GM21447 (cell line): ENCODE measurements around the gene SPSB2.
"Not testable (repeated sequence)": the region's sequence is repeated elsewhere in the genome, so short reads cannot be mapped to it uniquely, and the experiment has no call there.

Experiments used
- ATAC-seq: cut with Tn5 transposase; IDR thresholded peaks from one replicate; pipeline ENCODE4 v1.9.1; 2021; ENCODE audit not compliant: unreplicated experiment

SPSB2 gene

DNA sequence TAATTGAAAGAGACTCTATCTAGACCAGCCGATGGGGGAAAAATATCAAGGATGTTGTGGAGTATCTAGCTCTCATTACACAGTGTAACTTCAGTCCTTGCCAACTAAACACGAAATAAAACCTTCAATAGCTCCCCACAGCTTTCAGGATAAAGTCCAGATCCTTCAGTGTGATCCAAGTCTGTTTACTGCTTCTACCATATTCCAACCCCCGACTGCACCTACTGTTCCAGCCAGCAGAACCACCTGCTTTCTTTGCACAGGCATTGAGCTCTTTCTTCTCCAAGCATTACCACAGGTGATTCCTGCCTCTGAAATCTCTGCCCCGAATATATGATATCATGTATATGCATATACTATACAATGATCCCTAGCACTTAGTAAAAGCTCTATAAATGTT, 29.3 kb upstream of the SPSB2 start:
- ATAC-seq: no peak

DNA sequence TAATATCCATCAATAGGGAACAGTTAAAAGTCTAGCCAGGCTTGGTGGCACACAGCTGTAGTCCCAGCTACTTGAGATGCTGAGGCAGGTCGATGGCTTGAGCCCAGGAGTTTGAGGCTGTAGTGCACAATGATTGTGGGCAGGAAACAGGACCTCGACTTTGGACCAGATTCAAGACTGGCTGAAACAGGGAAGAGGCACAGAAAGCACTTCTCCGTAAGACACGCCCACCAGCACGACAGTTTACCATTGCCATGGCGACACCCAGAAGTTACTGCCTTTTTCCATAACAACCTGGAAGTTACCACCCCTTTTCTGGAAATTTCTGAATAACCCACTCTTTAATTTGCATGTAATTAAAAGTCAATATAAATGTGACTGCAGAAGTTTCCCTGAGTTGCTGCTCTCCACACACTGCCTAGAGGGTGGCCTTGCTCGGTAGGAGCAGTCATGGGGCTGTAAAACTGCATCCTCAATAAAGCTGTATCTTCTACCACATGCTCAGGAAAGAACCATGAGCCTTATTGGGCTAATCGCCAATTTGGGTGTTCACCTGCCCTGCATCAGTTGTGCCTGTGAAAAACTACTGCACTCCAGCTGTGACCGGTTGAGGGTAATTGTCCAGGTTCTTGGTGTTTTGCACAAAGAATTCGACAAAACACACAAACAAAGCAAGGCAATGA, 26.9 kb upstream of the SPSB2 start:
- no peak for ATAC-seq

DNA sequence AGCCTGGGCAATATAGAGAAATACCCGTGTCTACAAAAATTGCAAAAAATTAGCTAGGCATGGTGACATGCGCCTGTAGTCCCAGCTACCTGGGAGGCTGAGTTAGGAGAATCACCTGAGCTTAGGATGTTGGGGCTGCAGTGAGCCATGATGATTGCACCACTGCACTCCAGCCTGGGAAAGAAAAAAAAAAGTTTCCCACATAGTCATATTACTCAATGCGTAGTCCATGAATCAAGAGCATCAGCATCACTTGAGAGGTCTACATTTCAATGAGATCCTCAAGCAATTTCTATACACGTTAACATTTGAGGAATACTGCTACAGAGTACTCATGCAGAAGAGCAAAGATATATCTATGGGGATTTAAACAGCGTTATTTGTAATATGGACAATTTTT, 26.3 kb upstream of the SPSB2 start:
- no peak for ATAC-seq

DNA sequence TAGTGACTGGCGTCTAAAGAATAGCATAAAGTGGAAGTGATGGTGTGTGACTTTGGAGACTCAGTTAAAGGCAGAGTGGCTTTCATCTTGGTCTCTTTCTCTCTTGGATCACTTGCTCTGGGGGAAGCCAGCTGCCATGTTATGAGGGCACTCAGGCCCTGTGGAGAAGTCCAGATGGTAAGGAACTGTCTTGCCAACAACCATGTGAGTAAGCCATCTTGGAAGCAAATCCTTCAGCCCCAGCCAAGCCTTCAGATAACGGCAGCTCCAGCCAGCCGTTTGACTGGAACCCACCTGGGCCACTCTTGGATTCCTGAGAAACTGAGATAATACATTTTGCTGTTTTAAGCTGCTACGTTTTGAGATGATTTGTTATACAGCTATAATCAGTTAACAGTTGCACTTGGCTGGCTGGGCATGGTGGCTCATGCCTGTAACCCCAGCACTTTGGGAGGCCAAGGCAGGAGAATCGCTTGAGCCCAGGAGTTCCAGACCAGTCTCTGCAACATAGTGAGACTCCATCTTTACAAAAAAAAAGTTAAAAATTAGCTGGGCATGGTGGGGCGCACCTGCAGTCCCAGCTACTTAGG, 23.8 kb upstream of the SPSB2 start:
- ATAC-seq: no peak

DNA sequence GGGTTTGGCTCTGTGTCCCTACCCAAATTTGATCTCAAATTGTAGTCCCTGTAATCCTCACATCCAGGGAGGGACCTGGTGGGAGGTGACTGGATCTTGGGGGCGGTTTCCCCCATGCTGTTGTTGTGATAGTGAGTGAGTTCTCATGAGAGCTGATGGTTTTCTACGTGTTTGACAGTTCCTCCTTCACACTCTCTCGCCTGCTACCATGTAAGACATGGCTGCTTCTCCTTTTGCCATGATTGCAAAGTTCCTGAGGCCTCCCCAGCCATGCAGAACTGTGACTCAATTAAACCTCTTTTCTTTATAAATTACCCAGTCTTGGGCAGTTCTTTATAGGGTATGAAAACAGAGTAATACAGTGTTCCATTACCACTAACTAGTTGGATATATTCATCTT, 21.2 kb upstream of the SPSB2 start:
- ATAC-seq: no peak

DNA sequence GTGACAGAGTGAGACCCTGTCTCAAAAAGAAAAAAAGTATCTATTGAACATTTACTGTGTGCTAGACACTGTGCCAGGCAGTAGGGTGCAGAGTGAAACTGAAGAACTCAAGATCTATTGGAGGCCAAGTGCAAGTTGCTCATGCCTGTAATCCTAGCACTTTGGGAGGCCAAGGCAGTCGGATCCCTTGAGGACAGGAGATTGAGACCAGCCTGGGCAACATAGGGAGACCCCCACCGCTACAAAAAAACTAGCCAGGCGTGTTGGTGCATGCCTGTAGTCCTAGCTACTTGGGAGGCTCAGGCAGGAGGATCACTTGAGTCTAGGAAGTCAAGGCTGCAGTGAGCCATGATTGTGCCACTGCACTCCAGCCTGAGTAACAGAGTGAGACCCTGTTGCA, 19.6 kb upstream of the SPSB2 start:
- not testable (repeated sequence) for ATAC-seq

DNA sequence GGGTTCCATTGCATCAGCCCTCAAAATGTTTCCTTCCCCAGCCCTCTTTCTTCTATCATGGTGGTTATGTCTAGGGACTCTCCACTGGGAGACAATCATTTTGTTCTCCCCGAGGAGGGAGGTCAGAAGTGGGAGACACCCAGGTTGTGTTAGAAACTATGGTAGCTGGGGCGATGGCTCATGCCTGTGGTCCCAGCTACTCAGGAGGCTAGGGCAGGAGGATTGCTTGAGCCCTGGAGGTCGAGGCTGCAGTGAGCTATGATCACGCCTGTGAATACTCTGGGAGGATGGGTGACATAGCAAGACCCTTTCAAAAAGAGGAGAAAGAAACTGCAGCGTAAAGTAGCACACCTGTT, 18.5 kb upstream of the SPSB2 start:
- ATAC-seq: no peak

DNA sequence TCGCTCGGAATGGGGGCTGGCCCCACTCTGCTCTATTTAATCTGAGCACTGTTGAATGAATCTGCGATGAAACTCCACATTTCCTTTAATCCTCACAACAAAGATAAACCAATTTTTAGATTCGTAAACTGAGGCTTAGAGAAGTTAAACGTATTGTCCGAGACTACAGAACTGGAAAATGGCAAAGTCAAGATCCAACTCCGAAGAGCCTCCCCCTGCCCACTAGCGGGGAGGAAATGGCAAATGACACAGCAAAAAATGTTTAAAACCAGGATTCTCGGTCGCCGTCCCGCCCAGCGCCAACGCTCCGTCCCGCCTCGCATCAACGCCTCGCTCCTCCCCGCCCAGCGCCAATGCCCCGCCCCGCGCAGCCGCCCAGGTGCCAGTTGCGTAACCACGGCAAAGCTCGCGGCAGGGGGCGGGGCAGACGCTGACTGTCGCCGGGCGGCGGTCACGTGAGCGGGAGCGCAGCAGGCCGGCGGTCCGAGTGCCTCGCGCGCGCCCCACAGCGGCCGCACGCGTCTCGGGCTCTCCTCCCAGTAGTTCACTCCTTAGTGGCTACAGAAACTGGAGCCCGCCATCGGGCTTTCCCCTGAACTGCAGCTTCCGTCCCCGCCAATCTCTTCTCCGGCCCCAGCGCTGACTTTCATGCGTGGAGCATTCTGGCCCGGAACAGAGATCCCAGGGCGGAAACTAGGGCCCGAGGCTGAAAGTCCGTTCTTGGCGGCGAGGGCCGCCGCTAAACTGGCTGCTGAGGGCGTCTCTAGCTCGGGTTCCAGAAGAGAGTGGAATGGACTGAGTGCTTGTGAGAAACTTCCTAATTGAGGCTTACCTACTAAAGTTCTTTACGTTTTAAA, 17.9 kb upstream of the SPSB2 start:
- peak; percentile 92 for ATAC-seq

DNA sequence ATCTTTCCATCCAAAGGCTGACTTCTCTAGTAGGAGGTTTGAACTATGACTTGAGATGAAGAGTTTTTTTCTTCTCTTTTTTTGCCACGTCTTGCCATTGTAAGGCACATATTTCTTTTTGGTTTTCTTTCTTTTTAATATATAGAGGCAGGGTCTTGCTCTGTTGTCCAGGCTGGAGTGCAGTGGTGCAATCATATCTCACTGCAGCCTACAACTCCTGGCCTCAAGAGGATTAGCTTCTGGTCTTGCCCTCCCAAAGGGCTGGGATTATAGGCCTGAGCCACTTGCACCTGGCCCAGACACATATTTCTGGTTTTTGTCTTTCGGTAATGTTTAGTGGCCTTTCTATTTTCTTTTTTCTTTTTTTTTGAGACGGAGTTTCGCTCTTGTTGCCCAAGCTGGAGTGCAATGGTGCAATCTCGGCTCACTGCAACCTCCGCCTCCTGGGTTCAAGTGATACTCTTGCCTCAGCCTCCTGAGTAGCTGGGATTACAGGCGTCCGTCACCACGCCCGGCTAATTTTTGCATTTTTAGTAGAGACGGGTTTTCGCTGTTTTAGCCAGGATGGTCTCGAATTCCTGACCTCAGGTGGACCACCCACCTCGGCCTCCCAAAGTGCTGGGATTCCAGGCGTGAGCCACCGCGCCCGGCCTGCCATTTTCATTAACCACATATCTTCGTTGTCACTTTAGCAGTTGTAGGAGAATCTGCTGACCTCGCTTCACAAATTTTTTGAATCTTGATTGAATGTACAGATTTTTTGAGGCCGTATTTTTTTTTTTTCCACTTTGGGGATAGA, 16.9 kb upstream of the SPSB2 start:
- ATAC-seq: not testable (repeated sequence)

DNA sequence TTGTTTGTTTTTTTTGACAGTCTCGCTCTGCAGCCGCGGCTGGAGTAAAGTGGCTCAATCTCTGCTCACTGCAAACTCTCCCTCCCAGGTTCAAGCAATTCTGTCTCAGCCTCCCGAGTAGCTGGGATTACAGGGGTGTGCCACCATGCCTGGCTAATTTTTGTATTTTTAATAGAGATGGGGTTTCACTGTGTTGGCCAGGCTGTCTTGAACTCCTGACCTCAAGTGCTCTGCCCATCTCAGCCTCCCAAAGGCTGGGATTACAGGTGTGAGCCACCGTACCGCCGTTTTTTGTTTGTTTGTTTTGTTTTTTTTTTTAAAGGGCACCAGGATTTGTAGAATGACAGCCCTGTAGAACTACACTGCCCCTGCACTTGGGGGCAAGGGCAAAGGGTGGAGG, 15.7 kb upstream of the SPSB2 start:
- ATAC-seq: not testable (repeated sequence)

DNA sequence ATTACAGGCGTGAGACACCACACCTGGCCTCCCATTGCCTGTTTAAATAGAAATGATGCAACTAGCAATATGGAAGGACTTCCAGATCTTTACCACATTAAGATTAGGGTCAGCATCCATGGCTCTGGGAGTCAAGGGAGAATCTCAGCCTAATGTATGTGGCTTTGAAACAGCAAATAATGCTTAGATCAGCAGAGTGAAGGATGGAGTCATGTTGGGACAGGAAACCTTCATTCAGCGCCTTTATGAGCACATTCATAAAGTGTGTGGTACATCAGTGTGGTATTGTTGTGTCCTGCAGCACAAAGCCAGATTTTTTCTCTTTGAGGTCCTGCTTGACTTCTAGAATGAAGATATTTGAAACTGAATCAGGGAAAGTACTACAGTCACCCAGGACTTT, 15.3 kb upstream of the SPSB2 start:
- ATAC-seq: no peak

DNA sequence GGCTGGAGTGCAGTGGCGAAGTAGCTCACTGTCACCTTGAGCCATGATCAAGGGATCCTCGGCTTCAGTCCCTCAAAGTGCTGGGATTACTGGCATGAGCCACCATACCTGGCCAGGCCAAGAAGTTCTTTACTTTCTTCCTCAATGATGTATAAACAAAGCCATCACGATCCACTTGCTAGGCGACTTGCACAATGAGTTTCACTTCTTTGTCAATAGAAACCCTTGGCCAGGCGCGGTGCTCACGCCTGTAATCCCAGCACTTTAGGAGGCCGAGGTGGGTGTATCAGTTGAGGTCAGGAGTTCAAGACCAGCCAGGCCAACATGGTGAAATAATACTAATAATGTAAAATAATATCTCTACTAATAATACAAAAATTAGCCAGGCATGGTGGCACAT, 14.4 kb upstream of the SPSB2 start:
- no peak for ATAC-seq

DNA sequence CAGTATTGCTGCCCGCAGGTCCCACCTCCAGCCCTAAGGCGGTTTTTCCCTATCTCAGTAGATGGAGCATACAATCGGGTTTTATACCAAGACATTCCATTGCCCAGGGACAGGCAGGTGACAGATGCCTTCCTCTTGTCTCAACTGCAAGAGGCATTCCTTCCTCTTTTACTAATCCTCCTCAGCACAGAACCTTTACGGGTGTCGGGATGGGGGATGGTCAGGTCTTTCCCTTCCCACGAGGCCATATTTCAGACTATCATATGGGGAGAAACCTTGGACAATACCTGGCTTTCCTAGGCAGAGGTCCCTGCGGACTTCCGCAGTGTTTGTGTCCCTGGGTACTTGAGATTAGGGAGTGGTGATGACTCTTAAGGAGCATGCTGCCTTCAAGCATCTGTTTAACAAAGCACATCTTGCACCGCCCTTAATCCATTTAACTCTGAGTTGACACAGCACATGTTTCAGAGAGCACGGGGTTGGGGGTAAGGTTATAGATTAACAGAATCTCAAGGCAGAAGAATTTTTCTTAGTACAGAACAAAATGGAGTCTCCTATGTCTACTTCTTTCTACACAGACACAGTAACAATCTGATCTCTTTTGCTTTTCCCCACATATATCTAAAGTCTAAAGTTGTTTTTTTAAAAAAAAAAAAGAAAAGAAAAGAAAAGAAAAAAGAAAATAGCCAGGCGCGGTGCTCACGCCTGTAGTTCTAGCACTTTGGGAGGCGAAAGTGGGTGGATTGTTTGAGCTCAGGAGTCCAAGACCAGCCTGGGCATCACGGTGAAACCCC, 13.3 kb upstream of the SPSB2 start:
- not testable (repeated sequence) for ATAC-seq

DNA sequence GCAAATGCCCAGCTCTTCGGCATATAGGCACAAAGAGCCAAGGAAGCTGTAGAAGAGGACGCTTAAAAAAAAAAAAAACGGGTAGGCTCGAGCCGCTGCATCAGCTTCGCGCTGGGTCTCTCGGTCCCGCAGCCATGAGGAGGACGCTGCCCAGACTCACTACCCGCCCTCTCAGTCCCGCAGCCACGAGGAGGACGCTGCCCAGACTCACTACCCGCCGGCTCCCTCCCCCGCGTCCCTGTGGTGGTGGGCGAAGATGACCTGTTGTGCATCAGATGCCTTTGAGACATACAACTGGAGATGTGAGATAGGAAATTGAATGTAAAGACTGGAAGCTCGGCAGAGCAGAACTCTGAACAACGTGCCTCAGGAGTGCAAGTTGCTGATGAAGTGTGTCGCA, 11.4 kb upstream of the SPSB2 start:
- ATAC-seq: no peak

DNA sequence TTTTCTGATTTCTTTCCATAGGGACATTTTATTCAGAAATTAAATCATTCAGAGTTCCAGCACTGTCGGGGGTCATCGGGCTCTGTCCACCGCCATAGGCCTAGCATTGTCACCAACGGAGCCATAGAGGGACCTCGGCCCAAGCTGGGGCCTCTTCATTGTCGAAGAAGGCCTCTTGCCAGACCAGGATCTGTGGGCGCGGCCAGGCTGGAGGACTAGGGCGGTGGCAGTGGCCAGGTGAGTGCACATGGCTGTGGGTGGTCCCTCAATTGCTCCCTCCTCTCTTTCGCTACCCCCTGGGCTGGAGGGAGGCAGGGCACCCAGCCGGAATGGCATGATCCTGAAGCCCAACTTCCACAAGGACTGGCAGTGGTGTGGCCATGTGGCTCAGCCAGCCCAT, 10.6 kb upstream of the SPSB2 start:
- no peak for ATAC-seq

DNA sequence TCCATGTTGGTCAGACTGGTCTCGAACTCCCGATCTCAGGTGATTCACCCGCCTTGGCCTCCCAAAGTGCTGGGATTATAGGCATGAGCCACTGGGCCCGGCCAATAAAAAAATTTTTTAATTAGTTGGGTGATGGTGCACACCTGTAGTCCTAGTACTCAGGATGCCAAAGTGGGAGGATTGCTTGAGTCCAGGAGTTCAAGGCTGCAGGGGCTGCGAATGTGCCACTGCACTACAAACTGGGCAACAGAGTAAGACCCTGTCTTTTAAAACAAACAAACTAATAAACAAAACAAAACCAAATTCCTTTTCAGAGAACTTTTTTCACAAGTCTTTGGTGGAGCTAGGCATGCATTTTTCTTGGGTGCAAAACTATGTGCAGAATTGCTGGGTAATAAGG, 10.1 kb upstream of the SPSB2 start:
- no peak for ATAC-seq

DNA sequence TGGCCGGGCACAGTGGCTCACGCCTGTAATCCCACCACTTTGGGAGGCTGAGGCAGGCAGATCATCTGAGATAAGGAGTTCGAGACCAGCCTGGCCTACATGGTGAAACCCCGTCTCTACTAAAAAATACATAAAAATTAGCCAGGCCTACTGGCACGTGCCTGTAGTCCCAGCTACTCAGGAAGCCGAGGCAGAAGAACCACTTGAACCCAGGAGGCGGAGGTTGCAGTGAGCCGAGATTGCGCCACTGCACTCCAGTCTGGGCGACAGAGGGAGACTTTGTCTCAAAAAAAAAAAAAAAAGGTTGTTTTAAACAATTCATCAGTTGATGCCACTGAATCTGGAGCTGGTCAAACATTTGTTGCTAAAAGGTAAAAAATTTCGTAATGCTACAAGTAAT, 6.7 kb upstream of the SPSB2 start:
- ATAC-seq: not testable (repeated sequence)

DNA sequence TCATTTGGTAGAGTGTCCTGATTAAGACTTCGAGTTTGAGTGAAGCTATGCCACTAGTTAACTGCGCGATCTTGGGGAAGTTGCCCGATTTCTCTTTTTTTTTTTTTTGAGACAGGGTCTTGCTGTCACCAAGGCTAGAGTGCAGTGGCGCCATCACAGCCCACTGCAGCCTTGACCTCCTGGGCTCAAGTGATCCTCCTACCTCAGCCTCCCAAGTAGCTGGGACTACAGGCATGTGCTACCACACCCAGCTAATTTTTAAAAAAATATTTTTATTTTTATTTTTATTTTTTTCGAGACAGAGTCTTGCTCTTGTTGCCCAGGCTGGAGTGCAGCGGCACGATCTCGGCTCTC, 889 bp upstream of the SPSB2 start:
- not testable (repeated sequence) for ATAC-seq

DNA sequence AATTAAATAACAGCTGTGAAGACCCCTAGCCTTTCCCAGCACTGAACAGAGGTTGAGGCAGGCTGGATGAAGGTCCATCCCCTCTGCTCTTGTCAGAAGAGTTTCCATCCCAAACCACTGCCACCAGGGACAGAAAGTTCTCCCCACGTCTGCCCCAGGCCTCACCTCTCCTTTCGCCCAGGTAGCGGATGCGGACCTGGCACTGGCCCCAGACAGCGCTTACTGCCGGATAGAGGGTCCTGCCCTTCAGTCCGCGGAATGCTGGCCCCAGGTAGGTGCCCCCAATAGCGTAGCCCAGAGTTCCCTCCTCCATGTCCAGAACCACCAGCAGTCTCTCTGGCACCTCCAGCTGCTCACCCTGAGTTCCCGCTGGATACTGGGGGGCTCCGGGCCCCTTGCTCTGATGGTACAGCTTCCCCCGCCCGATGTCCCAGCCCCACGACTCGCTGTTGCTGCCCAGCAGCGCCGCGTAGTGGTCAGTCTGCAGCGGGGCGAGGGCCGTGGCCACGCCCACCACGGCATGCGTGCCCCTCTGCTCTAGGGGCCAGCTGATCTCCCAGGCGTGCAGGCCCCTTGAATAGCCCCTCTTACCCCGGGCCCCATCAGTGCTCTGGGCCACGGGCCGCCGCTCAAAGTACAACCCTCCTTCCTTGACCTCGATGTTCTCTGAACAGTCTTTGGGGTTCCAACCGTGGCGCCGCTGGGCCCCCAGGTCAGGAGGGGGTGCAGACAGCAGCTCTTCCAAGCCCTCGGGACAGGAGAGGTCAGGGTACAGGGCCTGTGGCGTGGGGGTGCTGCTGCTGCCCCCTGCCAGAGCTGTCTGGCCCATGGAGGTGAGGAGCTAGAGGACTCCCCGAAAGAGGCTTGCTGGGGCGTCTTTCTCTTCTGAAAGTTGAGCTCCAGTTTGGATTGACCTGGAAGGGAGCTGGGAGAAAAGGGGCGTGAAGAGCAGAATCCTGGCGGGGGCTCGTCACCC, 742 bp downstream of the SPSB2 start:
- peak; percentile 27 for ATAC-seq
